HG02642 (cell line): ENCODE measurements around the gene TRPM3.

Experiments used
- ATAC-seq: cut with Tn5 transposase; IDR thresholded peaks from one replicate; pipeline ENCODE4 v1.9.1; 2021; ENCODE audit warnings: mild to moderate bottlenecking; ENCODE audit not compliant: unreplicated experiment, poor library complexity

TRPM3 gene

DNA sequence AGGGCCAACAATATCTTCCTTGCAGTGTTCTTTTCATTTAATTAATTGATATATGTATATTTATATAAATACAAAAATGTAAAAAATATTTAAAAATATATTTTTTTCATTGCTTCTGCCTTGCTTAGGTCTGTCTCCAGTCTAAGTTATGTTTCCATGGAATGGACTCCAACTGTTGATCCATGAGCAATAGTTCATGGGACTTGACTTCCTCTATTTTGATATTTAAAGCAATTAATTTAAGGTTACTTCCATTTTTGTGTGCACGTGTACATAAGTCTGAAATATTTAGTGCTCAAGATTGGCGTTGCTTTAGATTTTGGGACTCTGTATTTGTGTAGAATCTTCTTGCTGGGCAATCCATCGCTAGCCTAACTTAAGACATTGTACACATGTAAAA lies 551.6 kb downstream of the TRPM3 start:
- no peak for ATAC-seq

DNA sequence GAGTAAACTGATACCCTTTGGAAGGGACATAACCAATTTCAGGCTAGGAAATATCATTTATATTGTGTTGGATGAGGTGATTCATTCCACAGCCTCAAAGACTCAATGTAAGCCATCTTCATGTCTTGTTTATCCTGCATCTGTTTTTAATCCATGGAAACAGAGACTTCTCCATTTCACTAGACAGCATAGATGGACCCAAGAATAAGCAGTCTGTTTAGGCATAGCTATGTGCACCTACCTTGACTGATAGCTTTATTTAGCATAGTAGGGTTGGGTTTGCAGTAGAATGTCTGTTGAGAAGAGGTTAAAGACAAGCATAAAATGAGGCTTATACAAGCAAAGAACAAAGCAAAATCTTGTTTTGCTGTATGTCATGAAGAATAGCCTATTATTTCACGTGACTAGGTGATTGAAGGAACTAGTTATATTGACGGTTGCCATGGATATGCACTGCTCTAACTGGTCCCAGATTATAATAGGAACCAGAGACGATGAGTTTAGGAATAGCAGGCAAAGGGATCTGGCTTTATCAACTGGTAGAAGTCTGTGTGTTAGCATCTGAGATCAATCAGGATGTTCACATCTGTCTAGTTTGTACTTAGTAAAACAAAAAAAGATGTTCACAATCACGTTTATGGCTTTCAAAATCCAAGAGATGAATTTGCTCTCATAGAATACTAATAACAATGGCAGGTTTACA lies 552.2 kb downstream of the TRPM3 start:
- no peak for ATAC-seq

DNA sequence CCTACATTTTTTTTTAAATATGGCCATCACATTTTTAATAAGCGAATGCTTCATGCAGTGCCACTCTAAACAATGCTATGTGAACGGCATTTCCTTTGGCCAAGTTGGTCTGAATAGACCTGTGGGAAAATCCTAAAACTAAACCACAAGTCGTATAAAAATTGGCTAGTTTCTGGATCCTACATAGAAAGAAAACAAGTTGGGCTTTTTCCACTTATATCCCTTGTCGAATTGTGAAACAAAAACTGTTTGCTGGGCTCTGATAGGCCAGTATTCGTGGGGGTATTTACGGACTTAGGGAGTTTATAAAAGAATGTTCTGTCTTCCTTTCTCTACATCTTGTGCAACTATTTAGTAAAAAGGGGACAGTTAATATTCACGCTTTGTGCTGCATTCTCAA lies 553.9 kb downstream of the TRPM3 start:
- ATAC-seq = no peak

DNA sequence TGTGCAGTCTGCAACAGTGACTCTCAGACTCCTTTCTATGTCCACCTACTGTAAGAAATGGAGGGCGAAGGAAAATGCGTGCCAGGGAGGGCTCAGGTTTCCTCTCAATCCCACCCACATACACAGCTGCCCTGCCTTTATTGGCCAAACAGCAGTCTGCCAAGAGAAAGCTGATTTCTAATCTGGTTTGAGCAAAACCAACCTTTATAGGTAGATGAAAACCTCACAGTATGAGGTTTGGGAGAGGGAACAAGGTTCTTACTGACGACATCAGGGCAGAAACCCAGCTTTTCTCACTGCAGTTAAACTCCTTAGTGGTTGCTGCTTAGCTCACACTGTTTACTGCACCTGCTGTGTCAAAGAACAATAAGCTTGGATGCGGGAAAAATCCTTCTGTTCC lies 554.7 kb downstream of the TRPM3 start:
- ATAC-seq = no peak

DNA sequence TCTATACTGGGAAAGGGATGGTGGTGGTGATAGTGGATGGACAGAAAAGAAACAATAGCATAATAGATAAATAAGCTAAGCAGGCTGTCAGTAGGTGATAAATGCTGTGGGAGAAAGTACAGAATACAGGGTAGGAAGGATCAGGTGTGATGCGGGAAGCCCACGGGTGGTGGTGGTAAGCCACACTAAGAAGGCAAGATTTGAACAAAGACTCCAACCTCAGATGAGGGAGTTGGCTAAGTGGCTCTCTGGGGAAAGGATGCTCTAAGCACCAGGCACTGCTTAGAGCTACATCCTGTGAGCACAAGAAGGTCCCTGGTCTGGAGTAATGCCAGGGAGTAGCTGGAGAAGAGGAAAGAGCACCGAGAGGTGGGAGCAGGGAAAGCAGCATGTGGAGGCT lies 555.4 kb downstream of the TRPM3 start:
- ATAC-seq = no peak

DNA sequence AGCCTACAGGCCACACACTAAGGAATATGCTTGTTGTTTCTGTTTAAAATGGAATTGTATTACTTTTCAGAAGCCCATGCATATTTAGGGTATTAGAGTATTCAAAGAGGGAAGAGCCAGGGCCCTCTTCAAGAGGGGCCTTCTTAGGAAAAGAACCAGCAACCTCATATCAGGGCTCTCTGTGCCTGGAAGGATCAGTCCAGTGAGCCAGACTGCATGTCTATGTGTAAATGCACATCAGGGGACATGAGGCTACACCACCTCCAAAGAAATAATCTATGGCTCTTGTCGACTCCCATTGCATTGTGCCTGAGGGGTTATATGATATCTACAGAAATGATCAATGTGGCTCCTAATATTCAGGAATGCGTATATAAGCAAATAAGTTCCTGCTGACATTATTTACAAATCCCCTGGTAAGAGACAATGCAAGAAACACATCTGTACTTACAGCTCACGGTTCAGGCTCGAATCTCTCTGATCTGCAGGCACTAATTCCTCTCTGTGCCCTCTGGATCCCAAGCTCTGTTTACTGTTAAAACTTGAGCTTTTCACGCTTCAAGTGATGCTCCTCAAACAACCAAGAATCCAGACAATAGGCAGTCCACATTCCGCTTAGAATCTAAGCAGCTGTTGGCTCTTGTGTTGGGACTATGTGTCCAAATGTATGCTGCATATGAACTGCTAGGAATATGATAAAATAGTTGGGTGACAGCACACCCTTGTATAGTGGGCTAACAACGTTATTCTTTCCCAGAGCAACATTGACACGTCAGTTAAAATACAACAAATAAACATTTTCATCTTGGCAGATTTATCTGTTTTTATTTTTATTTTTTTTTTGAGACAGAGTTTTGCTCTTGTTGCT lies 556.7 kb downstream of the TRPM3 start:
- ATAC-seq = no peak

DNA sequence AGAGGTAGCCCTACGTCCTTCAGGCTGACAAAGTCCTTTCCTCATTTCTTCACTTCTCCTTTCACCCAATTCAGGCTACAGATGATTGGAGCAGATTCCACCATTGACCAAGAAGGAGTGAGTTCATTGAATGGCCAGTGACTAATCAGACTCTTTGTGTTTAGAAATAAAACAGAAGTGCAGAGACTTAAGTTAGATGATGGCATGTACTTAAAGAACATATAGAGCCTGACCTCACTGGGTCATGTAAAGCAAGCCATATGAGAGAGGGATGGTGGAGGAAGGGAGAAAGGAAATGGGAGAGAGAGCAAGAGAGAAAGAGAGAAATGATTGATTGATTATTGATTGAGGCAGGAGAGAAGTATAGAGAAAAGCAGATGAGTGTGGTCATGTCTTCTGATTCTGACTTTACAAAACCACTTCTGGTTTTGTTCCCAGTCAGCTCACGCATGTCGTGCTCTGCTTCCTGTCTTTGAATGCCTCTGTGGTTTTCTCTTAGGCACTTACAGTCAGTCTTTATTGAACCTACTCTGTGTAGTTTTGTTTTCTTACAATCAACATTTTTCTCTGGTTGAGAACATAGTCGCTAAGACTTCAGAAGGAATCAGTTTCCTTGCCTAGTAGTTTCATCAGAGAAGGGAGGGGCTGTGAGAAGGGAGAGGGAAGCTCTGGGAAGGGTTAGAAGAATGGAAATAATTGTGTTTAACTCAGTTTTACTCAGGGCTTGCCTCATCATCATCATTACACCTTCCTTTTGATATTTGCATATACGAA lies 557.8 kb downstream of the TRPM3 start:
- peak; percentile 98 for ATAC-seq

DNA sequence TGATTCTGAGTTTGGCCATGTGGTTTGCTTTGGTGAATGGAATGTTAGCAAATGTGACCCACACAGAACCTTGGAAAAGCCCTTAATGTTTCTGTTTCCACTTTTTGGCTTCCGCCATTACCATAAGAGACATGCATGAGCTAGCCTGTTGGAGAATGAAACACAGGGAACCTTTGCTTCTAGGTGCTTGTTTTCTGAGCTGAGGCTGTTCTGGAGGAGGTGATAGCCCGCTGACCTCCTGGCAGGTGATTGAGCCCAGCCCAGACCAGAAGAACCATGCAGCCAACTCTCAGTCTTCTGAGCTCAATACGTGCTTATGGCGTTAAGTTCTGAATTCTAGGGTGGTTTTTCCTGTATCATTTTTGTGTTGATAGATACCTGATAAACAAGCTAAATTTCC lies 558.4 kb downstream of the TRPM3 start:
- ATAC-seq = no peak

DNA sequence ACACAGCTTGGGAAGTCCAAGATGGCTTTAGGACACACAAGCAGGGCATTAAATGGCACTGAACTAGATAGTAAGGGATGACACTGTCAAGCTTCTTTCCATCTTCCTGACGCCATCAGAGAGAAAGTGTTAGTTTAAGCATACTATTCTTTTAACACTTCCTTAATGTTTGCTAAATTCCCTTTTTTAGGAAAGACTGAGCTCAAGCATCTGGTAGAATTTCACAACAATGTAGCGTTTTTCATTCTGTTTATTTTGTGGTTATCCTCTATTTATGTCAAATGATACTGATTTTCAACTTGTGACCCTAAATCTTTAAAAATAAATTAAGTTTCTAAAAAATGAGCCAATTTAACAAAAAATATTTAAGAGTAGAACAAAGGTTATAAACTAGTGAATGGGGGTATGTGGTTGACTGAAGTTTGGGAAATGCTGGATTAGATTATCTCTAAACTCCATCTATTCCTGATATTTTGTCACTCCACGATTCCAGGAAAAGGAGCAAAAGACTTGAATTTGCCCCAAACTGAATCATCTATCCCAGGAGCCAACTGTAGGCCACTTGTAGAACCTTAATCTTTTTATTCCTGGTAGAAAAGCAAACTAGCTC lies 559.5 kb downstream of the TRPM3 start:
- no peak for ATAC-seq

DNA sequence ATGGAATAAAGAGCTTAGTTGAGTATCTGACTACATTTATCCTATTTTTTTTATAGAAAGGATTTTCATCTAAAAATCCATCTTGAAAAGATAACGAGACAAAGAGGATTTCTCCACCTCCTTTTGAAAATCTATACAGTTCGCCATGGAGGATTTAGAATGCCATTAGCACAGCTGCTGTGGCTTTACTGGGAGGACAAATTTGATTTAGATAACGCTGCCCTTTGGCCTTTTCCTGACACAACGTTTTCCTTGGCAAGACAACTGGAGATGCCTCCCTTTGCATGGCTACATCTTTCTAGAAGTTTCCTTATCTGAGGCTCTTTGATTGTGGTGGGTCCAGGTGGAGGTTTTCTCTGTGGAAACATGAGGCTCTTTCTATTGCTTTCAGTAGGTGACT lies 560.3 kb downstream of the TRPM3 start:
- ATAC-seq = no peak

DNA sequence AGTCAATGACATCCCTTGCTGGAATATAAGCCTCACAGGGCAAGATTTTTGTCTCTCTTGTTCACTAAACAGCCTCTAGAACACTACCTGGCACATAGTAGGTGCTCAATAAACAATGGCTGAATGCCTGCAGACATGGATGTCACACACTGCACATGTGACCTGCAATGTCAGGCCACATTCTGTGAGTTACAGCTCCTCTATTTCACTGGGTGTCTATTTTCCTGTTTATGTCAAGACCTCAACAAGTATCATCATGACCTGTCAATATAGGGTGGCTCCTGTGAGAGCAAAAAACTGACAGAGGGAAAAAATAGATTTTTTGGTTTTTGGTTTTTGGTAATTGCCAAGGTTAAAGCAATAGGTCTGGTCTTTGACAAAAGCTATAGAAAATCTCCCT lies 562.3 kb downstream of the TRPM3 start:
- ATAC-seq = no peak

DNA sequence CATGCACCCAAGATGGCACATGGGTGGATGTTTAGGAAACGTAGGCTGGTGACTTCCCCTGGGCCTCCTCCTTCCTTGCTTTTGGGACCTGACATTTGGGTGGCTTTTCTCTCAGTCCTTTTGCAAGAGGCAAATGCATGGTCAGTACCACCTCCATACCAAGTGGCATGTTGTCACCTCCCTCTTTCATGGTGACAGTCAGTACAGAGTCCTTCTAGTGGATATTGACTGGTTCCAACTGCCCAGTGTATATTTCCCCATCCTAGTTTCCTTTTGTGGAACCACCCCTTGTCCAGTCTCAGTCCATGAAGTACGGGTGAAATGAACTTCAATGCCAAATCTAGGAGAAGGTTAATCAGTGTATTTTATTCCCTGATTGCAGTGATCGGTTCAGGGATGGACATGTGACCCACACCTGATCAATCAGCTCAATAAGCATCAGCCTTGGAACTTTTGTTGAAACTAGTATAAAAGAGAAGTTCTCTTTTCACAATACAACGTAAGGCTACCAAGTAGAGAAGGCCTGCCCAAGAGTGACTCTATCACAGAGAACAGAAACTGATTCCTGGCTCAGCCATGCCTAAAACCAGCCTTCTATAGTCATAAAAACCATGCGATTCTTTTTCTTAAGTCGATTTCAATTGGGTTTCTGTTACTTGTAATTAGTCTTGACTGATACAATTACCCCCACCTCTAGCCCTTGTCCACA lies 563.6 kb downstream of the TRPM3 start:
- peak; percentile 98 for ATAC-seq

DNA sequence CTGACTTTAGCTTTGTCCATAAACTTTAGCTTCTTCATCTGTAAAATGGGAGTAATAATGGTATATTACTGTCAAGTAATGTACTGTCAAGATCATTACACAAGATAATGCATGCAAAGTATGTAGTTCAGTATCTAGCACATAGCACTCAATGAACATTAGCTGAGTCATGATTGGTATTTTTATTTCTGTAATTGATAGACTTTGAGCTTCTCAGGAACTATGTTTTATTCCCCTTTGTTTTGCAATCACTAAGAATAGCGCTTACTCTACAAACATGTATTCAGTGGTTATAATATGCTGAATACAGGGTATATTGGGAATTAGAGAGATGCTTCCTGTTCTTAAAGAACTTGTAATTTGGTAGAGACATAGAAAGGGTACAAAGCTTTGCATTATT lies 564.6 kb downstream of the TRPM3 start:
- no peak for ATAC-seq

DNA sequence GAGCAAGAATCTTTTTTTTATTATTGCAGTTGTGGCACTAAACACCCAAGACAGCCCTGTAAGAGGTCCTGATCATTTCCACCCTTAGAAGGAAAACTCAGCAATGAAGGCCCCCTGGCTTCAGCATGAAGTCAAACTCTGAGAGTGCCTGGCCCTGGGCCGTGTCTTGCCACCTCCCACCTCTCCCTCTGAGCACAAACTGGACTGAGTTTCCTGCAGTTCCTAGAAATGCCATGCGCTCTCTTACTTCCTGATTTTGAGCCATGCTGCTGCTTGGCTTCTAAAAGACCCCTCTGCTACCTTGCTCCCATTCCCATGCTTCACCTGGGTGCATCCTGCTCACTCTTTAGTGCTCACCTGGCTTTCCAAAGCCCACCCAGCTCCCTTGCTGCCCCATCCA lies 566.5 kb downstream of the TRPM3 start:
- ATAC-seq = no peak

DNA sequence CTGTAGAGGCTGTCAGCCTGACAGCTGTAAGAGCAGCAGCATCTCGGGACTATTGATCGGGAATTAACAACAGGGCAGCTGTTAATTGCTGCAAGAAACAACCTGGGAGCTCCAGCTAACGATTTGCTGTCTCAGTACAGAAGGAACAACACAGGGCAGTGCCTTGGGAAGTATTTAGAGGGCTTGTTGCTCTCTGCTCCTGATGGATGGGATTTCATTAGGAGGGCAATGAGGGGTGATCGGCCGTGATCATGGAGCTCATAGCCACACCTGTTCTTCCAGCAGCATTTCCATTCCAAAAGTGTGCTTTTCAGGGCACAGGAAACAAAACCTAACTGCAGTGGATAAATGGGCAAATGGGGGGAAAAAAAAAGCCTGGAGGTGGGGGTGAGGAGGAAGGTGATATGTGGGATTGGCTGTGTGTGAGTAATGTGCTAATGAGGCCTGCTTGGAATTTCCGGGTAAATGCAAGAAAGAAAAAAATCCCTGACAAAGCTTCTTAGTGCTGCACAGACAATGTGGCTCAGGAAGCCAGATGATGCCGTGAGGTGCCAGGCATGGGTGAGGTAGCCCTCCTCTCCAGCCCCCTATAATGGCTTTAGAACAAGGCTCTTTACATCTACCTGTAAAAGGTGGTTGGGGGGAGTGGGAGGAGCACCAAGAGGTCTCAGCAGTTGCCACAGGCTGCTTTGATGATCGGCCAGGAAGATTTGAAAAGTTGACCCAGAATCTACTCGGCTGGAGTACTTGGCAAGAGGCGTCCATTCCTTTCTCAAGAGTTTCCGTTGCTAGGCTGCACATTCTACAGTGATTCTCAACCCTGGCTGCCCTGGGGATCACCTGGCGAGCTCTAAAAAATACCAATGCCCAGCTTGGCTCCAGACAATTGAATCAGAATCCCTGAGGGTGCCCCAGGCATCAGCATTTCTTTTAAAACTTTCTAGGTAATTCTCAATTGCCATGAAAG lies 567.4 kb downstream of the TRPM3 start:
- ATAC-seq = no peak

DNA sequence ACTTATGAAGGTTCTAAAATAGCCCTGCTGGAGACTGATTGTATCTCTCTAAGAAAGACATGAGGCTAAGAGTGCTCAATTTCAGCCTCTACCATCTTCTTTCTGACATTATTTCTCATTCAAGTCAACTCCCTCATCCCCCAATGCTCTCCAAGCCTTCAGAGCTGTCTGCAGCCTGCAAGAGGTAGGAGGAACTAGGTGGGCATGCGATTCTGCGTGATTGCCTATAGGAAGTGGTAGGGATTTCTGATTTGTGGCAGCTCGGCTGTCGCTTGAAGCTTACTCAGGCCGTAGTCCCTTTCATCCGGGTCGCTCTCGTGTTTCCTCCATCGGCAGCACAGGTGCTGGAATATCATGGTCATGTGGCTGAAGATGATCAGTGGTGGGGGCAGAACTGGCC lies 568.9 kb downstream of the TRPM3 start:
- ATAC-seq = no peak

DNA sequence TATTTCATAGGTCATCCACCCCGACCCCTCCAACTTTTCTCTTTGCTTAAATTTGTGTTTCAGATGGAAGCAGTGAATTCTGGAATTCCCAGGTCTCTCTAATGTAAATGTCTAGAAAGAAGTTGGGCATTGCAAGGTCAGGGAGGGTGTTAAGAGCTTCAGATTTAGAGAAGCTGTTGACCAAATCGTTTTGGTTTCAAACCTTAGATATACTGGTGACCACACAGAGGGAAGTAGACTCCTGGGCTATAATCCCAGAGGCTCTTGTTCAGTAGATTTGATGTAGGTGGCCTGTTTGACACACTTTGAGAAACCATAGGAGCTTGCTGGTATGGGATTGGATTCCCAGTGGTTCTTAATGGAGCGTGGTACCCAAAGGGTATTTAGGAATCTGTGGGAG lies 569.6 kb downstream of the TRPM3 start:
- no peak for ATAC-seq

DNA sequence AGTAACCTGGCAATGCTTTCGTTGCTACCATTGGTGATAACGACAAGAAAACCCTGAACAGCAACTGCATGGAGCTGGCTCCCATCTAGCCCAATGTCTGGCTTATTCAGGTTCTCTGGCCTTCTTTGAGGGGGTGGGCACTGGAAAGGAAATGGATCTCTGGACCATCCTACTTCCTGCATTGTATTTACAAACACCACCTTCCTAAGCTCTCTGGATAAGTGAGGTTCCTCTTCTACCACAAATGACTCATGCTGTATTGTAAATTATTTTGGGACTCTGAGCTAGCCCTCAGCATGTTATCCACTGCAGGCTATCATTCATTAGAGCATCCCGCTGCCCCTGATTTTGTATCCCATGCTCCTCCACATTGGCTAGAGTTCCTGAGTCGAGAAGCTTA lies 570.0 kb downstream of the TRPM3 start:
- no peak for ATAC-seq

DNA sequence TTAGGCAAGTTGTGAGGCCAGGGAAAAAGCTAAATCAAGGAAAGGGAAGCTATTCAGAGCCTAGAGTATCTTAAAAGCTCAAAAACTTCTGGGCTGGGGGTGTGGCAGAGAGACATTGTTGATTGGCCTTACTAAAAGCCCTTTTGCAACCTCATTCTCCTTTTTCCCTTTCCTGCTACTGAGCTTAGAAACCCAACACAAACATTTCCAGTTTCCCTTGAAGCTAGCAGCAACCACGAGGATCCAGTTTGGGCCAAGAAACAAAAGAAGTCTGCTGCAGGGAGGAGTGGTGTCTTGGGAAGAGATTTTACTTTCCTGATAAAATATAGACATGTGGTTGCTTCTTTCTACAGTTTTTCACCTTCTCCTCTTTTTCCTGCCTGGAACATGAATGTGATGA lies 571.5 kb downstream of the TRPM3 start:
- ATAC-seq = no peak
